ENCODE results near the gene SNX5.

DNA sequence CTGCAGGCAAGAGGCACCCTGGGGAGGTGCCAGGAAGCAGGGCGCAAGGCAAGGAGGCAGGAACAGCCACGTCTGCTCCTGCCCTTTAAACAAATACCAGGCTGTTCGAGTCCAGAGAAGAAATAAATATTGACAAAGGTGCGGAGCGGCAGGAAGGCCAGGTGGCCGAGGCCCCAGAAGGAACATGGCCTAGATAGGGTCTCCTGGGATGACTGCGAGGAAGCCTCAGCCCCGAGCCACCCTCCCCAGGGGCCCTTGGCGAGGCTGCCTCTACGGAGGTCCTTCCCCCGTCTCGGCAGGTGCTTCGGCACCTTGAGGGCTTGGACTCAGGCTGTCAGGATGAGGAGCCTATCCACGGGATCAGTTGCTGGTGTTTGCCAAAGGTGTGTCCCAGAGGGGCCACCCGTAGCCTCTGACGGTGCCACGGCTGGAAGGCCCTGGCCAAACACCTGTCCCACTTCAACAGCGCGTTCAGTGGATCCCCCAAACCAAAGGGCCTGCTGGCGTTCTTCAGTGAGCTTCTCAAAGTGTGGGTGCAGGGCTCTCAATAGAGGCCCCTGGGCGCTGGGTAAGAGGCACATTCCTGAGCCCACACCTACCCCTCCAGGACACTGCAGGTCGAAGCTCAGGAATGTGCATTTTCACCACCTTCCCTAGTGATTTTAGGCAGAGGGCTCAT, 39.8 kb downstream of the SNX5 start:
- TF ChIP-seq, protein P1, sequence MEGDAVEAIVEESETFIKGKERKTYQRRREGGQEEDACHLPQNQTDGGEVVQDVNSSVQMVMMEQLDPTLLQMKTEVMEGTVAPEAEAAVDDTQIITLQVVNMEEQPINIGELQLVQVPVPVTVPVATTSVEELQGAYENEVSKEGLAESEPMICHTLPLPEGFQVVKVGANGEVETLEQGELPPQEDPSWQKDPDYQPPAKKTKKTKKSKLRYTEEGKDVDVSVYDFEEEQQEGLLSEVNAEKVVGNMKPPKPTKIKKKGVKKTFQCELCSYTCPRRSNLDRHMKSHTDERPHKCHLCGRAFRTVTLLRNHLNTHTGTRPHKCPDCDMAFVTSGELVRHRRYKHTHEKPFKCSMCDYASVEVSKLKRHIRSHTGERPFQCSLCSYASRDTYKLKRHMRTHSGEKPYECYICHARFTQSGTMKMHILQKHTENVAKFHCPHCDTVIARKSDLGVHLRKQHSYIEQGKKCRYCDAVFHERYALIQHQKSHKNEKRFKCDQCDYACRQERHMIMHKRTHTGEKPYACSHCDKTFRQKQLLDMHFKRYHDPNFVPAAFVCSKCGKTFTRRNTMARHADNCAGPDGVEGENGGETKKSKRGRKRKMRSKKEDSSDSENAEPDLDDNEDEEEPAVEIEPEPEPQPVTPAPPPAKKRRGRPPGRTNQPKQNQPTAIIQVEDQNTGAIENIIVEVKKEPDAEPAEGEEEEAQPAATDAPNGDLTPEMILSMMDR (IDR thresholded peaks at IDR 0.05), result no peak
- no peak for TF ChIP-seq POLR2A (IDR thresholded peaks at IDR 0.05)
- no peak for TF ChIP-seq POLR2AphosphoS5 (IDR thresholded peaks at IDR 0.05)
- no peak for TF ChIP-seq EP300 (IDR thresholded peaks at IDR 0.05)

Measured in suprapubic skin (tissue), 4 donors.